HG03039 (cell line): ENCODE data around the gene LYRM1.

Source experiments
- ATAC-seq: cut with Tn5 transposase; IDR thresholded peaks from one replicate; pipeline ENCODE4 v1.9.1; 2021; ENCODE audit warnings: mild to moderate bottlenecking, moderate library complexity; ENCODE audit not compliant: unreplicated experiment

LYRM1 gene

GRCh38 chr16:20871941-20872815 is 28.4 kb upstream of the LYRM1 start:
- no peak for ATAC-seq

- no peak for ATAC-seq
Measured at GRCh38 chr16:20873331-20873730, 27.2 kb upstream of the LYRM1 start.

GRCh38 chr16:20874088-20874581 is 26.4 kb upstream of the LYRM1 start:
- no peak for ATAC-seq

GRCh38 chr16:20875355-20875650 is 25.3 kb upstream of the LYRM1 start:
- ATAC-seq, result no peak

- ATAC-seq, result no peak
Measured at GRCh38 chr16:20878682-20879147, 21.9 kb upstream of the LYRM1 start.

GRCh38 chr16:20879175-20880040 is 21.2 kb upstream of the LYRM1 start:
- ATAC-seq, result no peak

GRCh38 chr16:20880867-20881502 is 19.6 kb upstream of the LYRM1 start:
- ATAC-seq, result no peak

GRCh38 chr16:20881503-20881878 is 19.1 kb upstream of the LYRM1 start:
- ATAC-seq, result no peak

- no peak for ATAC-seq
Measured at GRCh38 chr16:20883554-20884239, 16.9 kb upstream of the LYRM1 start.

- no peak for ATAC-seq
Measured at GRCh38 chr16:20884240-20884556, 16.4 kb upstream of the LYRM1 start.

GRCh38 chr16:20886320-20886719 is 14.3 kb upstream of the LYRM1 start:
- ATAC-seq, result no peak

- no peak for ATAC-seq
Measured at GRCh38 chr16:20887207-20887606, 13.4 kb upstream of the LYRM1 start.

GRCh38 chr16:20889625-20890275 is 10.8 kb upstream of the LYRM1 start:
- no peak for ATAC-seq

GRCh38 chr16:20894388-20894787 is 6.2 kb upstream of the LYRM1 start:
- no peak for ATAC-seq

- ATAC-seq, result no peak
Measured at GRCh38 chr16:20897253-20897897, 3.2 kb upstream of the LYRM1 start.

GRCh38 chr16:20897922-20898321 is 2.6 kb upstream of the LYRM1 start:
- ATAC-seq, result no peak

GRCh38 chr16:20899071-20899470 is 1.5 kb upstream of the LYRM1 start:
- ATAC-seq, result no peak

GRCh38 chr16:20899477-20900298 is 883 bp upstream of the LYRM1 start:
- no peak for ATAC-seq

GRCh38 chr16:20901068-20901435 is 481 bp downstream of the LYRM1 start:
- ATAC-seq, result no peak
